ENCODE results near the gene DMD. TPM values are rescaled to one million over a fixed set of nuclear protein-coding genes. Genes with fewer than 3 reads are reported as not detected.

The DMD gene
- total RNA-seq, 6 experiments from 2014 or later = 4.9 to 6.0 (median 5.5) TPM

- no peaks in the 10 kb centered on the region for H3K9me3 Mint-ChIP-seq
- H3K27me3 Mint-ChIP-seq (ENCODE audit: insufficient read depth) = no peaks in the 10 kb centered on the region; the same call in 1 of the 2 replicates
- H3K27ac Mint-ChIP-seq = no peak overlapping the region
- no peaks in the 10 kb centered on the region for H3K36me3 Mint-ChIP-seq (ENCODE audit: low read depth)
- H3K4me3 Mint-ChIP-seq = no peak overlapping the region
- no peak for TF ChIP-seq CTCF (IDR thresholded peaks at IDR 0.05)
- H3K4me1 Mint-ChIP-seq (ENCODE audit: low read depth) = peaks cover 7% of the 10 kb centered on the region
- no peak for DNase-seq
These were observed 1887.7 kb downstream of the DMD start for GRCh38 chrX:31323658-31324057.

DNA sequence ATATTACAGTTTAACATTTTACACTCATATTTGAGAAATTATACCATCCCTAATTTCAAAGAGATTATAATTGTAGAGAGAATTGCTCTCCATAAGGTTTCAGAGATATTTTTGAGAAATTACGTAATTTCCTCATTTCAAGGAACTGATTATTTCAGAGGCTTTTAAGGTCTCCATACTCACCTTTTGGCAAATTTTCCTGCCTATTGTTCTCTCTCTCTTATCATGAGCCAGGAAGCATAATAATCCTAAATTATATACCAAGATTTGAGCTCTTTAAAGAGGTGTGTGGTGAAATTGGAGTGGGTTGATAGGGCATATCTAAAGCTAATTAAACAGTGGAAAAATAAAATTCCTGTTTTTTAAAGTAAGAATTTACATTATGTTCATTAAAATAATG is 1890.6 kb downstream of the DMD start:
- Mint-ChIP-seq H3K4me3 (no peak overlapping the region), H3K27me3 (ENCODE audit: insufficient read depth) (no peaks in the 10 kb centered on the region; the same call in 1 of the 2 replicates), H3K9me3 (no peaks in the 10 kb centered on the region), H3K4me1 (ENCODE audit: low read depth) (peaks cover 7% of the 10 kb centered on the region; the same call in 1 of the 2 replicates), H3K27ac (no peak overlapping the region), H3K36me3 (ENCODE audit: low read depth) (no peaks in the 10 kb centered on the region)
- no peak for TF ChIP-seq CTCF (IDR thresholded peaks at IDR 0.05)
- DNase-seq = no peak

DNA sequence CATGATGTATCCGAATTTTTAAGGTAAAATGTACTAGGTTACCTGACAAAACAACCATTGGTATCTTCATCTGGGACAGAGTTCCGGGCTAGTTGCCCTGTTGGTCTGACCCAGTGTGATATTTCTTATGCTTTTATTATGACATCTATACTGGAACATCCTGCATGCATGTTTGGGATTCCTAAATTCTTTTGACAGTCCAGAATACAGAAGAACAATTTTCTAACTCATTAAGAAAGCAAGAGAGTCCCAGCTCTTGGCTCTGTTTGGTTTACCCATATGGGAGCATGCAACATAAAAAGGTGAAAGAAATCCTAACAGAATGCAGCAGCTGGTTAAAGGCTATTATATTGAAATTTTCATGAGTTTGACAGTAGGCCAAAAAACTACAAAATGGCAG is 1891.8 kb downstream of the DMD start:
- no peaks in the 10 kb centered on the region for H3K36me3 Mint-ChIP-seq (ENCODE audit: low read depth)
- no peaks in the 10 kb centered on the region for H3K9me3 Mint-ChIP-seq
- no peak overlapping the region for H3K27ac Mint-ChIP-seq
- H3K4me1 Mint-ChIP-seq (ENCODE audit: low read depth) = peaks cover 13% of the 10 kb centered on the region
- no peak overlapping the region for H3K4me3 Mint-ChIP-seq
- H3K27me3 Mint-ChIP-seq (ENCODE audit: insufficient read depth) = no peaks in the 10 kb centered on the region; the same call in 1 of the 2 replicates
- TF ChIP-seq CTCF (IDR thresholded peaks at IDR 0.05) = no peak
- no peak for DNase-seq

DNA sequence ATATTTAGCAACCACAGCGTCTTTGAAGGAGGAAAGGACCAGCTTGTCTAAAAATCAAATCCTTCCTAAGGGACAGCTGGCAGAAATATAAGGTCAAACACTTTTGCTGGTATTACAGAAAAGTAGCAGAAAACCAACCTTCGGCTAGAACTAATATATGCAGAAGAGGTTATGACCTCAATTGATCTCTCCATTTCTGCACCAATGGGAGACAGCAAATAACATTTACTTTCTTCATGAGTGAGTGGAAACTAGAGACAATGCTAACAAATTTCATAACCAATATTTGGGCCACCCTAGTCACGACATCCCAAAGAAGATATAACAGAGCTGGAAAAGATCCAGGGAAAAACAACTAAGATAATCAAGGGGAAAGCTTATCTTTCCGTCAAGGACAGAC is 1892.5 kb downstream of the DMD start:
- DNase-seq = no peak
- no peak overlapping the region for H3K4me3 Mint-ChIP-seq
- no peak for TF ChIP-seq CTCF (IDR thresholded peaks at IDR 0.05)
- peaks cover 21% of the 10 kb centered on the region for H3K4me1 Mint-ChIP-seq (ENCODE audit: low read depth)
- no peak overlapping the region for H3K27ac Mint-ChIP-seq
- no peaks in the 10 kb centered on the region; the same call in 1 of the 2 replicates for H3K27me3 Mint-ChIP-seq (ENCODE audit: insufficient read depth)
- H3K9me3 Mint-ChIP-seq = no peaks in the 10 kb centered on the region
- no peaks in the 10 kb centered on the region for H3K36me3 Mint-ChIP-seq (ENCODE audit: low read depth)

GRCh38 chrX:31316340-31316991 is 1894.9 kb downstream of the DMD start:
- Mint-ChIP-seq H3K4me1 (ENCODE audit: low read depth) (peaks cover 21% of the 10 kb centered on the region), H3K4me3 (no peak overlapping the region), H3K9me3 (no peaks in the 10 kb centered on the region), H3K27me3 (ENCODE audit: insufficient read depth) (no peaks in the 10 kb centered on the region; the same call in 1 of the 2 replicates), H3K27ac (no peak overlapping the region), H3K36me3 (ENCODE audit: low read depth) (no peaks in the 10 kb centered on the region)
- no peak for DNase-seq
- no peak for TF ChIP-seq CTCF (IDR thresholded peaks at IDR 0.05)

All from HFFc6 (cell line).